Measurements from ENCODE around the gene HSD11B1L. TPM values are rescaled to one million over a fixed set of nuclear protein-coding genes. Genes with fewer than 3 reads are reported as not detected.

HSD11B1L gene
- total RNA-seq, 3 donors from 2014 or later = 10.4 to 13.1 (median 11.1) TPM

DNA sequence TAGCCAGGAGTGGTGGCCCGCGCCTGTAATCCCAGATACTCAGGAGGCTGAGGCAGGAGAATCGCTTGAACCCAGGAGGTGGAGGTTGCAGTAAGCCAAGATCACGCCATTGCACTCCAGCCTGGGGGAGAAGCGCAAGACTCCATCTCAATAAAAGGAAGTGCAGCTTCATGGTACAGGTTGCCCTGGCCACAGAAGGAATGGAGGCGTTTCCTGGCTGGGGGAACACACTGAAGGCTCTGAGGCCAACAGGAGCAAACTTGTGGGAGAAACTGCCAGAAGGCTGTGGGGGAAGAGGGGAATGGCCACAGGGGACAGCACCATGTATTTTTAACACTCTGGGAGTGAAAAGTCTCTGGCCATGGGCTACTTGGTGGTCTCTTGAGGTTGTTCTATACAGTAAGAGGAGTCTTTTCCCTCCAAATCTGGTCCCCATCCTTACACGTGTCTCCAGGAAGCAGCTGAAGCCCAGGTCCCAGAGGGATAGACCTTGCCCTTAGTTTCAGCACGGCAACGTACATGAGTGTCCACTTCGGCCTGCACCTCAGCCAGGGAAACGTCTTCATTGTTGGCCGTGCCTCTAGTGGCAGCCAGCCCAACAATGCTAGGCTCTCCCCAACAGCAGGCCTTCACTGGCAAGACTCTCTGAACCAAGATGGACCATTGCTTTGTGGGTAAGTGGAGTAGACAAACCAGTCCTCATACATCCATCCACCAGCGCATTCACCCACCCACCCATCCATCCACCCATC is 7.9 kb upstream of the HSD11B1L start:
- Histone ChIP-seq H3K4me3 (no peak overlapping the region), H3K9me3 (no peaks in the 10 kb centered on the region), H3K36me3 (no peaks in the 10 kb centered on the region), H3K4me1 (no peaks in the 10 kb centered on the region), H3K27me3 (no peaks in the 10 kb centered on the region), H3K27ac (no peak overlapping the region)
- no peak for DNase-seq (ENCODE audit: low spot score in 2 of 2)
- TF ChIP-seq, protein P1, sequence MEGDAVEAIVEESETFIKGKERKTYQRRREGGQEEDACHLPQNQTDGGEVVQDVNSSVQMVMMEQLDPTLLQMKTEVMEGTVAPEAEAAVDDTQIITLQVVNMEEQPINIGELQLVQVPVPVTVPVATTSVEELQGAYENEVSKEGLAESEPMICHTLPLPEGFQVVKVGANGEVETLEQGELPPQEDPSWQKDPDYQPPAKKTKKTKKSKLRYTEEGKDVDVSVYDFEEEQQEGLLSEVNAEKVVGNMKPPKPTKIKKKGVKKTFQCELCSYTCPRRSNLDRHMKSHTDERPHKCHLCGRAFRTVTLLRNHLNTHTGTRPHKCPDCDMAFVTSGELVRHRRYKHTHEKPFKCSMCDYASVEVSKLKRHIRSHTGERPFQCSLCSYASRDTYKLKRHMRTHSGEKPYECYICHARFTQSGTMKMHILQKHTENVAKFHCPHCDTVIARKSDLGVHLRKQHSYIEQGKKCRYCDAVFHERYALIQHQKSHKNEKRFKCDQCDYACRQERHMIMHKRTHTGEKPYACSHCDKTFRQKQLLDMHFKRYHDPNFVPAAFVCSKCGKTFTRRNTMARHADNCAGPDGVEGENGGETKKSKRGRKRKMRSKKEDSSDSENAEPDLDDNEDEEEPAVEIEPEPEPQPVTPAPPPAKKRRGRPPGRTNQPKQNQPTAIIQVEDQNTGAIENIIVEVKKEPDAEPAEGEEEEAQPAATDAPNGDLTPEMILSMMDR (IDR thresholded peaks at IDR 0.05) = no peak
- TF ChIP-seq POLR2AphosphoS5 (IDR thresholded peaks at IDR 0.05) (no peak), POLR2A (IDR thresholded peaks at IDR 0.05) (no peak)
- intact Hi-C loops (cut with DNase I; ENCODE audit: low total_unique reads) = no loop called here

DNA sequence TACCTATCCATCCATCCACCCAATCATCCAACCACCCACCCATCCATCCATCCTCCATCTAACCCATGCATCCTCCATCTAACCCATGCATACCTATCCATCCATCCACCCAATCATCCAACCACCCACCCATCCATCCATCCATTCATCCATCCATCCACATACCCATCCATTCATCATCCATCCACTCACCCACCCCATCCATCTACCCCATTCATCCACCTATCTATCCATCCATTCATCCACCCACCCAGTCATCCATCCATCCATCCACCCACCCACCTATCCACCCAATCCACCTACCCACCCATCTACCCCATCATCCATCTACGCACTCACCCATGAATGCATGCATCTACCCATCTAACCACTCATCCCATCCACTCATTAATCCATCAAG is 7.1 kb upstream of the HSD11B1L start:
- H3K36me3 ChIP-seq = no peaks in the 10 kb centered on the region
- no peaks in the 10 kb centered on the region for H3K27me3 ChIP-seq
- H3K9me3 ChIP-seq = no peaks in the 10 kb centered on the region
- intact Hi-C loops (cut with DNase I; ENCODE audit: low total_unique reads) = no loop called here
- H3K27ac ChIP-seq = no peak overlapping the region
- H3K4me3 ChIP-seq = no peak overlapping the region
- no peaks in the 10 kb centered on the region for H3K4me1 ChIP-seq
- TF ChIP-seq, protein P1 (IDR thresholded peaks at IDR 0.05) = no peak
- TF ChIP-seq POLR2AphosphoS5 (IDR thresholded peaks at IDR 0.05) = no peak
- TF ChIP-seq POLR2A (IDR thresholded peaks at IDR 0.05) = no peak
- no peak for DNase-seq (ENCODE audit: low spot score in 2 of 2)

DNA sequence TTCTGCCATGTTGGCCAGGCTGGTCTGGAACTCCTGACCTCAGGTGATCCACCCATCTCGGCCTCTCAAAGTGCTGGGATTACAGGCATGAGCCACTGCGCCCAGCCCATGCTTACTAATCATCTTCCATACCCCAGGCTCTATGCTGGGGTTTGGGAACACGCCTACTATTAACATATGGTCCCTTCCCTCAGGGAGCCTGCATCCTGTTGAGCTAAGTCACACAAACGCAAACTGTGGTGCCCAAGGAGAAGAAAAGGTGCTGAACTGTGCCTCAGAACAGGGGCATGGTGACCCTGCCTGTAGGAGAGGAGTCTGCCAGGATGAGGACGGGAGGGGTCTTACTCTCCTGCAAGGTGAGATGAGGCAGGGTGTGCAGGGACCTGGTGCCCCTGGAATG is 6.1 kb upstream of the HSD11B1L start:
- Histone ChIP-seq H3K9me3 (no peaks in the 10 kb centered on the region), H3K27me3 (no peaks in the 10 kb centered on the region), H3K4me1 (peaks cover 4 to 9% of the 10 kb centered on the region in 2 donors), H3K27ac (no peak overlapping the region), H3K36me3 (no peaks in the 10 kb centered on the region), H3K4me3 (no peak overlapping the region)
- intact Hi-C loops (cut with DNase I; ENCODE audit: low total_unique reads) = no loop called here
- no peak for TF ChIP-seq POLR2A (IDR thresholded peaks at IDR 0.05)
- TF ChIP-seq, protein P1 (IDR thresholded peaks at IDR 0.05) = no peak
- TF ChIP-seq POLR2AphosphoS5 (IDR thresholded peaks at IDR 0.05) = no peak
- no peak for DNase-seq (ENCODE audit: low spot score in 2 of 2)

DNA sequence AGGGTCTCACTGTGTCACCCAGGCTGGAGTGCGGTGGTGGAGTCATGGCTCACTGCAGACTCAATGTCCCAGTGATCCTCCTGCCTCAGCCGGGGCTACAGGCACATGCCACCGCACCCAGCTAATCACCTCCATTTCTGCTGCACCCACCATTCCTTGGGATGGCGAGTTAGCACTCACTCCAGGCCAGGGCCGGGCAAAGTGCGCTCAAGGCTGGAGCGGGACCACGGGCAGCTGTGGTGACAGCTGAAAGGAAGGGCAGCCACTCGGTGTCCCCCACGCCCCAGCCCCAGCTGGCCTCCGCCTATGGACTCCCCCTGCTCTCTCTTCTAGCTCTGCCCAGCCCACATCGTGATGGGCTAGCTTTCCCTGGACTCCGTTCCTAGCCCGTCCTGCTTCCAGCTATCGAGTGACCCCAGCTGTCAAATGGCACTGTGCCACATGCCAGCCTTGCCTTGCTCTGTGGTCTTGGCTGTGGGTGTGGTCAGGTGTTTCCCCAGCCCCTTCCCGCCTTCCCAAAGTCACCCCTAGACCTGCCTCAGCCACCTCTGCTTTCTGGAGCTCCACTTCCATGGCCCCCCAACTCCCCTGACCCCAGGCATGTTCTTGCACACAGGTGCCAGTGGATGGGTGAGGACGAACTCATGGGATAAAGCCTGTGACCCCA is 4.6 kb upstream of the HSD11B1L start:
- intact Hi-C loops (cut with DNase I; ENCODE audit: low total_unique reads) = no loop called here
- H3K4me1 ChIP-seq = peaks cover 9 to 12% of the 10 kb centered on the region in 2 donors
- H3K9me3 ChIP-seq = no peaks in the 10 kb centered on the region
- TF ChIP-seq, protein P1 (IDR thresholded peaks at IDR 0.05) = no peak
- TF ChIP-seq POLR2AphosphoS5 (IDR thresholded peaks at IDR 0.05) = no peak
- TF ChIP-seq POLR2A (IDR thresholded peaks at IDR 0.05) = no peak
- no peak overlapping the region for H3K27ac ChIP-seq
- no peak overlapping the region for H3K4me3 ChIP-seq
- H3K27me3 ChIP-seq = no peaks in the 10 kb centered on the region
- no peaks in the 10 kb centered on the region for H3K36me3 ChIP-seq
- no peak for DNase-seq (ENCODE audit: low spot score in 2 of 2)

DNA sequence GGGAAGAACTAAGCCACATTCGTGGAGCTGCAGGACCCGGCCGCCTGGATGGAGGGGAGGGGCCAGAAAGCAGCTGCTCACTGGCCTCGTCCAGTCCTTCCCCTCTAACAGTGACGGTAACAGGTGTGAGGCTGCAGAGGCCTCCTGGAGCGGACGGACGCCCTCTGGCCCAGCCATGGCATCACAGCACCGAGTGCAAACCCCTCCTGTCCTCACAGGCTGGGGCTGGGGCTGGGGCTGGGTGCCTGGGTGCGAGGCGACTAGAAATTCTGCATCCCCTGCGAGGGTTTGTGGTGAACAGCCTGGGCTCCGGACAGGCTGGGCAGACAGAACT is 4.1 kb upstream of the HSD11B1L start:
- H3K36me3 ChIP-seq = no peaks in the 10 kb centered on the region
- TF ChIP-seq POLR2A (IDR thresholded peaks at IDR 0.05) = no peak
- no peak for TF ChIP-seq POLR2AphosphoS5 (IDR thresholded peaks at IDR 0.05)
- TF ChIP-seq, protein P1 (IDR thresholded peaks at IDR 0.05) = no peak
- no peaks in the 10 kb centered on the region for H3K9me3 ChIP-seq
- H3K27me3 ChIP-seq = no peaks in the 10 kb centered on the region
- H3K4me3 ChIP-seq = no peak overlapping the region
- DNase-seq (ENCODE audit: low spot score in 2 of 2) = no peak
- H3K4me1 ChIP-seq = peaks cover 9 to 13% of the 10 kb centered on the region in 2 donors
- intact Hi-C loops (cut with DNase I; ENCODE audit: low total_unique reads) = no loop called here
- H3K27ac ChIP-seq = no peak overlapping the region

All from breast epithelium (tissue), 4 donors.